Suprapubic skin (tissue), 4 donors: ENCODE results near the gene CAPS.

Experiments used
- CTCF ChIP-seq, 2 donors: fragments of 200-600 bp in 1 of 2; fragments of 450-650 bp in 1 of 2; sonication (generic) in 1 of 2; IDR thresholded peaks; one replicate each; pipeline ENCODE4 v1.5.1; 2016 to 2019; ENCODE audit warnings: antibody characterized with exemption in 2 of 2, mild to moderate bottlenecking in 1 of 2, moderate library complexity in 1 of 2
- EP300 ChIP-seq: sonication (generic); formaldehyde crosslinking; IDR thresholded peaks from one replicate; pipeline ENCODE4 v1.6.1; 2017; ENCODE audit warnings: antibody characterized with exemption
- POLR2A ChIP-seq, 2 donors: fragments of 450-650 bp; IDR thresholded peaks; one replicate each; pipeline ENCODE4 v1.6.1; 2017; ENCODE audit warnings: antibody characterized with exemption in 2 of 2, mild to moderate bottlenecking in 2 of 2, moderate library complexity in 2 of 2
- POLR2AphosphoS5 ChIP-seq, 3 donors: sonication (generic); formaldehyde crosslinking; IDR thresholded peaks; one replicate each; pipeline ENCODE4 v1.6.1; 2017; ENCODE audit warnings: antibody characterized with exemption in 3 of 3

GRCh38 chr19:5903624-5904351 lies 10.3 kb upstream of the CAPS start, which contains the start of gene NDUFA11:
- TF ChIP-seq CTCF (IDR thresholded peaks at IDR 0.05) (no peak), POLR2A (IDR thresholded peaks at IDR 0.05) (peak in 1 of 2 donors; percentile 62), POLR2AphosphoS5 (IDR thresholded peaks at IDR 0.05) (peak; percentile 71 to 86 (median 81)), EP300 (no peak)
